ENCODE measurements around the gene ADCYAP1R1. TPM values are rescaled to one million over a fixed set of nuclear protein-coding genes. Genes with fewer than 3 reads are reported as not detected.

The ADCYAP1R1 gene
- total and polyA plus RNA-seq, 8 donors, result 0.87 to 2.4 (median 1.4) TPM

- DNase-seq, result no peak
- Histone ChIP-seq H3K27me3 (peaks cover 0 to 10% of the 10 kb centered on the region in 2 donors), H3K36me3 (no peaks in the 10 kb centered on the region), H3K4me1 (no peaks in the 10 kb centered on the region), H3K27ac (no peak overlapping the region), H3K4me3 (no peak overlapping the region), H3K9me3 (no peaks in the 10 kb centered on the region)
- ATAC-seq, result no peak
- intact Hi-C loops (cut with DNase I), result no loop called here
- TF ChIP-seq CTCF (IDR thresholded peaks at IDR 0.05), result no peak
Observed at GRCh38 chr7:31075086-31075405, 22.9 kb downstream of the ADCYAP1R1 start.

GRCh38 chr7:31076051-31076450, 23.9 kb downstream of the ADCYAP1R1 start:
- Histone ChIP-seq H3K36me3 (no peaks in the 10 kb centered on the region), H3K27me3 (peaks cover 0 to 10% of the 10 kb centered on the region in 2 donors), H3K9me3 (no peaks in the 10 kb centered on the region), H3K4me1 (no peaks in the 10 kb centered on the region), H3K27ac (no peak overlapping the region), H3K4me3 (no peak overlapping the region)
- TF ChIP-seq CTCF (IDR thresholded peaks at IDR 0.05), result no peak
- intact Hi-C loops (cut with DNase I), result no loop called here
- DNase-seq, result no peak
- no peak for ATAC-seq

- H3K9me3 ChIP-seq, result no peaks in the 10 kb centered on the region
- no peaks in the 10 kb centered on the region for H3K36me3 ChIP-seq
- DNase-seq, result no peak
- no peaks in the 10 kb centered on the region for H3K4me1 ChIP-seq
- intact Hi-C loops (cut with DNase I), result no loop called here
- ATAC-seq, result no peak
- no peak overlapping the region for H3K27ac ChIP-seq
- TF ChIP-seq CTCF (IDR thresholded peaks at IDR 0.05), result no peak
- H3K4me3 ChIP-seq, result no peak overlapping the region
- H3K27me3 ChIP-seq, result peaks cover 0 to 10% of the 10 kb centered on the region in 2 donors
Observed at GRCh38 chr7:31076641-31077310, 24.7 kb downstream of the ADCYAP1R1 start.

GRCh38 chr7:31077484-31078362, 25.6 kb downstream of the ADCYAP1R1 start:
- no peak for DNase-seq

More at GRCh38 chr7:31077484-31078362, 25.6 kb downstream of the ADCYAP1R1 start:
- Histone ChIP-seq H3K27me3 (peaks cover 0 to 10% of the 10 kb centered on the region in 2 donors), H3K4me1 (peaks cover 0 to 8% of the 10 kb centered on the region in 2 donors), H3K27ac (no peak overlapping the region), H3K36me3 (no peaks in the 10 kb centered on the region), H3K4me3 (no peak overlapping the region), H3K9me3 (no peaks in the 10 kb centered on the region)
- no peak for TF ChIP-seq CTCF (IDR thresholded peaks at IDR 0.05)
- intact Hi-C loops (cut with DNase I), result no loop called here
- no peak for ATAC-seq
